Measurements from ENCODE around the gene PRDM16.

DNA sequence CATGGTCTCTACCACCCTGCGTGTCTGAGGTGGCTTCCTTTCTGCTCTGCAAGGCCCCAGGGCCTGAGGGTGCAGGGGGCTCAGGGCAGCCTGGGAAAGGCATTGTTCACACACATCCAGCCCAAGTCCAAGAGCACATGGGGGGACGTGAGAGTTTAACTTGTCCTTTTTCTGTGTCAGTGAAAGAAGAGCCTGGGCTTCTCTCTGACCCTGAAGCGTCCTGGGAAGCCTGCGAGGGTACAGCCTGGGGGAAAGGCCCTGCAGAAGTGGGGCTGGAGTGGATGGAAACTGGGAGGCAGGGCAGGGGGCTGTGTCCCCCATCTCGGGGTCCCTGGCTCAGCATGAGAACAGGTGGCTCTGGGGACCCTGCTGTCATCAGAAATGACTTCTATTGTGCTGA lies 181.6 kb downstream of the PRDM16 start:
- TF ChIP-seq, protein P1, sequence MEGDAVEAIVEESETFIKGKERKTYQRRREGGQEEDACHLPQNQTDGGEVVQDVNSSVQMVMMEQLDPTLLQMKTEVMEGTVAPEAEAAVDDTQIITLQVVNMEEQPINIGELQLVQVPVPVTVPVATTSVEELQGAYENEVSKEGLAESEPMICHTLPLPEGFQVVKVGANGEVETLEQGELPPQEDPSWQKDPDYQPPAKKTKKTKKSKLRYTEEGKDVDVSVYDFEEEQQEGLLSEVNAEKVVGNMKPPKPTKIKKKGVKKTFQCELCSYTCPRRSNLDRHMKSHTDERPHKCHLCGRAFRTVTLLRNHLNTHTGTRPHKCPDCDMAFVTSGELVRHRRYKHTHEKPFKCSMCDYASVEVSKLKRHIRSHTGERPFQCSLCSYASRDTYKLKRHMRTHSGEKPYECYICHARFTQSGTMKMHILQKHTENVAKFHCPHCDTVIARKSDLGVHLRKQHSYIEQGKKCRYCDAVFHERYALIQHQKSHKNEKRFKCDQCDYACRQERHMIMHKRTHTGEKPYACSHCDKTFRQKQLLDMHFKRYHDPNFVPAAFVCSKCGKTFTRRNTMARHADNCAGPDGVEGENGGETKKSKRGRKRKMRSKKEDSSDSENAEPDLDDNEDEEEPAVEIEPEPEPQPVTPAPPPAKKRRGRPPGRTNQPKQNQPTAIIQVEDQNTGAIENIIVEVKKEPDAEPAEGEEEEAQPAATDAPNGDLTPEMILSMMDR (IDR thresholded peaks at IDR 0.05) = no peak
- no peak for TF ChIP-seq POLR2A (IDR thresholded peaks at IDR 0.05)
